Activated CD8-positive, alpha-beta memory T cell treated with anti-CD3 and anti-CD28 coated beads, Interleukin-2, amount 50 U/mL, for 48 hours (primary cell): ENCODE data around the gene CTSG.
"Not testable (repeated sequence)": the region's sequence is repeated elsewhere in the genome, so short reads cannot be mapped to it uniquely, and the experiment has no call there.

Source experiments
- DNase-seq: peaks from one replicate; pipeline ENCODE4 v3.0.0-alpha.2; 2020

CTSG gene

GRCh38 chr14:24542346-24542936, 33.6 kb downstream of the CTSG start:
- DNase-seq = no peak

- DNase-seq = no peak
Observed at GRCh38 chr14:24535737-24536136, 40.3 kb downstream of the CTSG start.

- no peak for DNase-seq
Observed at GRCh38 chr14:24534286-24534685, 41.8 kb downstream of the CTSG start.

- DNase-seq = not testable (repeated sequence)
Observed at GRCh38 chr14:24525877-24526620, 50.0 kb downstream of the CTSG start.
